Esophagus squamous epithelium (tissue), 4 donors: ENCODE data around the gene CCDC13.

ENCODE experiments used
- POLR2A ChIP-seq, 4 donors: fragments of 450-650 bp; IDR thresholded peaks; one replicate each; pipeline ENCODE4 v1.6.1; 2017; ENCODE audit warnings: antibody characterized with exemption in 4 of 4, mild to moderate bottlenecking in 4 of 4, moderate library complexity in 3 of 4
- TF ChIP-seq, protein P1 (sequence below), 6 experiments: fragments of 450-650 bp in 4 of 6; fragments of 200-600 bp in 2 of 6; sonication (generic) in 2 of 6; IDR thresholded peaks; one replicate each; pipeline ENCODE4 v1.5.1; 2016 to 2019; ENCODE audit warnings: antibody characterized with exemption in 6 of 6, mild to moderate bottlenecking in 4 of 6, moderate library complexity in 4 of 6

- TF ChIP-seq, protein P1, sequence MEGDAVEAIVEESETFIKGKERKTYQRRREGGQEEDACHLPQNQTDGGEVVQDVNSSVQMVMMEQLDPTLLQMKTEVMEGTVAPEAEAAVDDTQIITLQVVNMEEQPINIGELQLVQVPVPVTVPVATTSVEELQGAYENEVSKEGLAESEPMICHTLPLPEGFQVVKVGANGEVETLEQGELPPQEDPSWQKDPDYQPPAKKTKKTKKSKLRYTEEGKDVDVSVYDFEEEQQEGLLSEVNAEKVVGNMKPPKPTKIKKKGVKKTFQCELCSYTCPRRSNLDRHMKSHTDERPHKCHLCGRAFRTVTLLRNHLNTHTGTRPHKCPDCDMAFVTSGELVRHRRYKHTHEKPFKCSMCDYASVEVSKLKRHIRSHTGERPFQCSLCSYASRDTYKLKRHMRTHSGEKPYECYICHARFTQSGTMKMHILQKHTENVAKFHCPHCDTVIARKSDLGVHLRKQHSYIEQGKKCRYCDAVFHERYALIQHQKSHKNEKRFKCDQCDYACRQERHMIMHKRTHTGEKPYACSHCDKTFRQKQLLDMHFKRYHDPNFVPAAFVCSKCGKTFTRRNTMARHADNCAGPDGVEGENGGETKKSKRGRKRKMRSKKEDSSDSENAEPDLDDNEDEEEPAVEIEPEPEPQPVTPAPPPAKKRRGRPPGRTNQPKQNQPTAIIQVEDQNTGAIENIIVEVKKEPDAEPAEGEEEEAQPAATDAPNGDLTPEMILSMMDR (IDR thresholded peaks at IDR 0.05) = no peak
- no peak for TF ChIP-seq POLR2A (IDR thresholded peaks at IDR 0.05)
These were observed 25.5 kb downstream of the CCDC13 start for GRCh38 chr3:42747581-42747980.
